HepG2 (cell line): ENCODE results near the gene ANGPTL2. TPM values are rescaled to one million over a fixed set of nuclear protein-coding genes. Genes with fewer than 3 reads are reported as not detected.

Experiments
- AGO2 ChIP-seq: fragments of 200-400 bp; formaldehyde crosslinking; optimal IDR thresholded peaks from 2 replicates; pipeline ENCODE3; 2017; ENCODE audit warnings: mild to moderate bottlenecking, low read depth, low read length, moderate library complexity
- EEA1 ChIP-seq: sonication (generic); formaldehyde crosslinking; IDR thresholded peaks from 2 replicates; pipeline ENCODE4 v1.5.1; 2020; ENCODE audit warnings: mild to moderate bottlenecking, missing genetic modification reagents, borderline replicate concordance
- EHMT2 ChIP-seq: fragments of 200-600 bp; sonication (generic); IDR thresholded peaks from 2 replicates; pipeline ENCODE4 v1.7.0; 2017; ENCODE audit warnings: antibody characterized with exemption, low read depth, low read length, borderline replicate concordance
- GABPA ChIP-seq, 2 experiments: IDR thresholded peaks; 2 replicates each; pipeline ENCODE4 v1.6.1; 2011 to 2016; ENCODE audit warnings: low read depth in 2 of 2, low read length in 1 of 2, missing biosample characterization in 1 of 2, missing genetic modification characterization in 1 of 2
- GATAD2A ChIP-seq: IDR thresholded peaks from 2 replicates; pipeline ENCODE4 v1.6.1; 2016
- JDP2 ChIP-seq: sonication (generic); formaldehyde crosslinking; IDR thresholded peaks from 2 replicates; pipeline ENCODE4 v1.8.1; 2022; ENCODE audit warnings: missing genetic modification reagents, borderline replicate concordance
- MEIS1 ChIP-seq: sonication (generic); formaldehyde crosslinking; IDR thresholded peaks from 2 replicates; pipeline ENCODE4 v1.9.0; 2021; ENCODE audit warnings: mild to moderate bottlenecking, missing genetic modification reagents, moderate library complexity, borderline replicate concordance
- RARA ChIP-seq: IDR thresholded peaks from 2 replicates; pipeline ENCODE4 v1.6.1; 2016; ENCODE audit warnings: missing genetic modification reagents, missing compliant biosample characterization
- SAP130 ChIP-seq: IDR thresholded peaks from 2 replicates; pipeline ENCODE4 v1.6.1; 2016; ENCODE audit warnings: low read depth
- SOX5 ChIP-seq: IDR thresholded peaks from 2 replicates; pipeline ENCODE4 v1.6.1; 2016; ENCODE audit warnings: borderline replicate concordance
- TAF15 ChIP-seq: fragments of 200-400 bp; formaldehyde crosslinking; IDR thresholded peaks from one replicate; pipeline ENCODE4 v1.6.1; 2018; ENCODE audit warnings: mild to moderate bottlenecking, low read depth, low read length; ENCODE audit not compliant: poor library complexity, severe bottlenecking
- TOPORS ChIP-seq: sonication (generic); formaldehyde crosslinking; IDR thresholded peaks from 2 replicates; pipeline ENCODE4 v1.8.0; 2023; ENCODE audit warnings: mild to moderate bottlenecking, missing genetic modification reagents
- ZBTB20 ChIP-seq: sonication (generic); formaldehyde crosslinking; IDR thresholded peaks from 2 replicates; pipeline ENCODE4 v1.8.1; 2023; ENCODE audit warnings: missing genetic modification reagents, low read depth, mild to moderate bottlenecking, borderline replicate concordance
- ZMYM2 ChIP-seq: sonication (generic); formaldehyde crosslinking; IDR thresholded peaks from 2 replicates; pipeline ENCODE4 v1.8.0; 2022; ENCODE audit warnings: mild to moderate bottlenecking, missing genetic modification reagents
- ZNF547 ChIP-seq: sonication (generic); formaldehyde crosslinking; IDR thresholded peaks from 2 replicates; pipeline ENCODE4 v1.5.1; 2020; ENCODE audit warnings: mild to moderate bottlenecking, missing genetic modification reagents
- ZNF549 ChIP-seq: sonication (generic); formaldehyde crosslinking; IDR thresholded peaks from 2 replicates; pipeline ENCODE4 v1.5.0; 2020; ENCODE audit warnings: missing genetic modification reagents
- polyA plus RNA-seq, 8 experiments: library from polyadenylated mRNA; depleted of rRNA in 3 of 8; stranded (reverse) in 7 of 8; unstranded in 1 of 8; fragments of >200 nt; fragmentation: Illumina TruSeq in 4 of 8; extraction: Trizol in 4 of 8; gene quantifications; 2 replicates each; pipeline versions ENCODE4 v1.2.1 to v1.2.3, GENCODE V29; 2011 to 2016; ENCODE audit warnings: low read depth in 4 of 8, missing spikeins in 1 of 8, mixed read lengths in 1 of 8; ENCODE audit not compliant: insufficient read depth in 1 of 8
- total RNA-seq, 5 experiments: library from RNA; depleted of rRNA; stranded (reverse); fragments of >200 nt; fragmentation: Illumina TruSeq; extraction: Trizol; gene quantifications; 2 replicates each; pipeline ENCODE4 v1.2.3, GENCODE V29; 2016; ENCODE audit warnings: low read depth in 1 of 5
- TF ChIP-seq, protein P1 (sequence below): sonication (generic); formaldehyde crosslinking; IDR thresholded peaks from 2 replicates; pipeline ENCODE4 v1.4.0; 2020; ENCODE audit warnings: missing genetic modification reagents, low read depth, mild to moderate bottlenecking, borderline replicate concordance
- TF ChIP-seq, protein P2 (sequence below): sonication (generic); formaldehyde crosslinking; conservative IDR thresholded peaks from 2 replicates; pipeline ENCODE4 v1.4.0; 2020; ENCODE audit warnings: mild to moderate bottlenecking, missing genetic modification reagents, moderate library complexity
- TF ChIP-seq, protein P3 (sequence below): sonication (generic); formaldehyde crosslinking; IDR thresholded peaks from 2 replicates; pipeline ENCODE4 v1.5.1; 2020; ENCODE audit warnings: missing genetic modification reagents, mild to moderate bottlenecking, borderline replicate concordance
- TF ChIP-seq, protein P4 (sequence below): IDR thresholded peaks from 2 replicates; pipeline ENCODE4 v1.4.0; 2020; ENCODE audit warnings: mild to moderate bottlenecking, missing genetic modification reagents

The ANGPTL2 gene
- total and polyA plus RNA-seq, 2 of the 13 experiments (the other 11 are each of a cell fraction or from before 2014, with no cell fraction given): 0.91 to 21.0 TPM

DNA sequence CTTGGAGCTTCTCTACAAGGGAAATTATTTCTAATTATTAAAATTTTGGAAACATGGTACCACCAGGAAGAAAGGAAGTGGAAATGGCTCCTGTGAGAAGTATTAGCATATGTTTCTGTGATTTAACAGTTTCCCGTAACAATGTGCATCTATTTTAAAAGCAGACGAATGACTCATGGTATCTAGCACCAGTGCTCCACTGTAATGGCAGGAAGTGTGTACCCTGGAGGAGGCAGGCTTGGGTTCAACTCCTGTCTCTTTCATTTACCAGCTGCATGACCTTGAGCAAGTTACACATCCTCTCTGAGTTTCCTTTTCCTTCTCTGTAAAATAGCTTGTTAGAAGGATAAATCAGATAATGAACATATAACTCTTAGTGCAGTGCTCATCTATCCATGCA lies 41.0 kb upstream of the ANGPTL2 start (continued):
- TF ChIP-seq AGO2 (no peak), GABPA (IDR thresholded peaks at IDR 0.05; ENCODE audit: low read depth, low read length) (no peak), GABPA (CRISPR knock-in tag; IDR thresholded peaks at IDR 0.05; ENCODE audit: low read depth) (peak; percentile 43; the same call in 1 of the 2 replicates), EEA1 (CRISPR knock-in tag) (no peak), GATAD2A (0 out of 2 replicates have a peak, but pooled peaks have one; percentile 11), SAP130 (peak; percentile 64), ZNF549 (no peak), SOX5 (CRISPR knock-in tag) (peak; percentile 26; the same call in 1 of the 2 replicates), ZNF547 (CRISPR knock-in tag) (no peak), MEIS1 (CRISPR knock-in tag) (no peak), TAF15 (no peak), ZBTB20 (CRISPR knock-in tag) (no peak), TOPORS (no peak), ZMYM2 (CRISPR knock-in tag) (0 out of 2 replicates have a peak, but pooled peaks have one; percentile 33), JDP2 (CRISPR knock-in tag) (no peak), EHMT2 (no peak), RARA (CRISPR knock-in tag) (peak; percentile 31; the same call in 1 of the 2 replicates)
- TF ChIP-seq, protein P1, sequence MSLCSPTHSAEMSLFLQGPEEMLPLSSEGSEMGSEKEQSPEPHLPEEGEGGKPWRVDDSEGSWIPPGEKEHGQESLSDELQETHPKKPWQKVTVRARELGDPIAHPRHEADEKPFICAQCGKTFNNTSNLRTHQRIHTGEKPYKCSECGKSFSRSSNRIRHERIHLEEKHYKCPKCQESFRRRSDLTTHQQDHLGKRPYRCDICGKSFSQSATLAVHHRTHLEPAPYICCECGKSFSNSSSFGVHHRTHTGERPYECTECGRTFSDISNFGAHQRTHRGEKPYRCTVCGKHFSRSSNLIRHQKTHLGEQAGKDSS (CRISPR knock-in tag): peak; percentile 76
- TF ChIP-seq, protein P2, sequence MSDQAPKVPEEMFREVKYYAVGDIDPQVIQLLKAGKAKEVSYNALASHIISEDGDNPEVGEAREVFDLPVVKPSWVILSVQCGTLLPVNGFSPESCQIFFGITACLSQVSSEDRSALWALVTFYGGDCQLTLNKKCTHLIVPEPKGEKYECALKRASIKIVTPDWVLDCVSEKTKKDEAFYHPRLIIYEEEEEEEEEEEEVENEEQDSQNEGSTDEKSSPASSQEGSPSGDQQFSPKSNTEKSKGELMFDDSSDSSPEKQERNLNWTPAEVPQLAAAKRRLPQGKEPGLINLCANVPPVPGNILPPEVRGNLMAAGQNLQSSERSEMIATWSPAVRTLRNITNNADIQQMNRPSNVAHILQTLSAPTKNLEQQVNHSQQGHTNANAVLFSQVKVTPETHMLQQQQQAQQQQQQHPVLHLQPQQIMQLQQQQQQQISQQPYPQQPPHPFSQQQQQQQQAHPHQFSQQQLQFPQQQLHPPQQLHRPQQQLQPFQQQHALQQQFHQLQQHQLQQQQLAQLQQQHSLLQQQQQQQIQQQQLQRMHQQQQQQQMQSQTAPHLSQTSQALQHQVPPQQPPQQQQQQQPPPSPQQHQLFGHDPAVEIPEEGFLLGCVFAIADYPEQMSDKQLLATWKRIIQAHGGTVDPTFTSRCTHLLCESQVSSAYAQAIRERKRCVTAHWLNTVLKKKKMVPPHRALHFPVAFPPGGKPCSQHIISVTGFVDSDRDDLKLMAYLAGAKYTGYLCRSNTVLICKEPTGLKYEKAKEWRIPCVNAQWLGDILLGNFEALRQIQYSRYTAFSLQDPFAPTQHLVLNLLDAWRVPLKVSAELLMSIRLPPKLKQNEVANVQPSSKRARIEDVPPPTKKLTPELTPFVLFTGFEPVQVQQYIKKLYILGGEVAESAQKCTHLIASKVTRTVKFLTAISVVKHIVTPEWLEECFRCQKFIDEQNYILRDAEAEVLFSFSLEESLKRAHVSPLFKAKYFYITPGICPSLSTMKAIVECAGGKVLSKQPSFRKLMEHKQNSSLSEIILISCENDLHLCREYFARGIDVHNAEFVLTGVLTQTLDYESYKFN: peak; percentile 36; the same call in 1 of the 2 replicates
- TF ChIP-seq, protein P3, sequence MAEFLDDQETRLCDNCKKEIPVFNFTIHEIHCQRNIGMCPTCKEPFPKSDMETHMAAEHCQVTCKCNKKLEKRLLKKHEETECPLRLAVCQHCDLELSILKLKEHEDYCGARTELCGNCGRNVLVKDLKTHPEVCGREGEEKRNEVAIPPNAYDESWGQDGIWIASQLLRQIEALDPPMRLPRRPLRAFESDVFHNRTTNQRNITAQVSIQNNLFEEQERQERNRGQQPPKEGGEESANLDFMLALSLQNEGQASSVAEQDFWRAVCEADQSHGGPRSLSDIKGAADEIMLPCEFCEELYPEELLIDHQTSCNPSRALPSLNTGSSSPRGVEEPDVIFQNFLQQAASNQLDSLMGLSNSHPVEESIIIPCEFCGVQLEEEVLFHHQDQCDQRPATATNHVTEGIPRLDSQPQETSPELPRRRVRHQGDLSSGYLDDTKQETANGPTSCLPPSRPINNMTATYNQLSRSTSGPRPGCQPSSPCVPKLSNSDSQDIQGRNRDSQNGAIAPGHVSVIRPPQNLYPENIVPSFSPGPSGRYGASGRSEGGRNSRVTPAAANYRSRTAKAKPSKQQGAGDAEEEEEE: no peak
- TF ChIP-seq, protein P4, sequence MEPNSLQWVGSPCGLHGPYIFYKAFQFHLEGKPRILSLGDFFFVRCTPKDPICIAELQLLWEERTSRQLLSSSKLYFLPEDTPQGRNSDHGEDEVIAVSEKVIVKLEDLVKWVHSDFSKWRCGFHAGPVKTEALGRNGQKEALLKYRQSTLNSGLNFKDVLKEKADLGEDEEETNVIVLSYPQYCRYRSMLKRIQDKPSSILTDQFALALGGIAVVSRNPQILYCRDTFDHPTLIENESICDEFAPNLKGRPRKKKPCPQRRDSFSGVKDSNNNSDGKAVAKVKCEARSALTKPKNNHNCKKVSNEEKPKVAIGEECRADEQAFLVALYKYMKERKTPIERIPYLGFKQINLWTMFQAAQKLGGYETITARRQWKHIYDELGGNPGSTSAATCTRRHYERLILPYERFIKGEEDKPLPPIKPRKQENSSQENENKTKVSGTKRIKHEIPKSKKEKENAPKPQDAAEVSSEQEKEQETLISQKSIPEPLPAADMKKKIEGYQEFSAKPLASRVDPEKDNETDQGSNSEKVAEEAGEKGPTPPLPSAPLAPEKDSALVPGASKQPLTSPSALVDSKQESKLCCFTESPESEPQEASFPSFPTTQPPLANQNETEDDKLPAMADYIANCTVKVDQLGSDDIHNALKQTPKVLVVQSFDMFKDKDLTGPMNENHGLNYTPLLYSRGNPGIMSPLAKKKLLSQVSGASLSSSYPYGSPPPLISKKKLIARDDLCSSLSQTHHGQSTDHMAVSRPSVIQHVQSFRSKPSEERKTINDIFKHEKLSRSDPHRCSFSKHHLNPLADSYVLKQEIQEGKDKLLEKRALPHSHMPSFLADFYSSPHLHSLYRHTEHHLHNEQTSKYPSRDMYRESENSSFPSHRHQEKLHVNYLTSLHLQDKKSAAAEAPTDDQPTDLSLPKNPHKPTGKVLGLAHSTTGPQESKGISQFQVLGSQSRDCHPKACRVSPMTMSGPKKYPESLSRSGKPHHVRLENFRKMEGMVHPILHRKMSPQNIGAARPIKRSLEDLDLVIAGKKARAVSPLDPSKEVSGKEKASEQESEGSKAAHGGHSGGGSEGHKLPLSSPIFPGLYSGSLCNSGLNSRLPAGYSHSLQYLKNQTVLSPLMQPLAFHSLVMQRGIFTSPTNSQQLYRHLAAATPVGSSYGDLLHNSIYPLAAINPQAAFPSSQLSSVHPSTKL (CRISPR knock-in tag): peak; percentile 49
